SH-SY5Y (cell line): ENCODE data around the gene MST1.

ENCODE experiments used
- GATA2 ChIP-seq: IDR thresholded peaks from 2 replicates; pipeline ENCODE4 v1.6.1; 2011; ENCODE audit warnings: mild to moderate bottlenecking, low read depth, low read length
- GATA3 ChIP-seq: IDR thresholded peaks from 2 replicates; pipeline ENCODE4 v1.6.1; 2011; ENCODE audit warnings: low read depth, mild to moderate bottlenecking, low read length, moderate library complexity

DNA sequence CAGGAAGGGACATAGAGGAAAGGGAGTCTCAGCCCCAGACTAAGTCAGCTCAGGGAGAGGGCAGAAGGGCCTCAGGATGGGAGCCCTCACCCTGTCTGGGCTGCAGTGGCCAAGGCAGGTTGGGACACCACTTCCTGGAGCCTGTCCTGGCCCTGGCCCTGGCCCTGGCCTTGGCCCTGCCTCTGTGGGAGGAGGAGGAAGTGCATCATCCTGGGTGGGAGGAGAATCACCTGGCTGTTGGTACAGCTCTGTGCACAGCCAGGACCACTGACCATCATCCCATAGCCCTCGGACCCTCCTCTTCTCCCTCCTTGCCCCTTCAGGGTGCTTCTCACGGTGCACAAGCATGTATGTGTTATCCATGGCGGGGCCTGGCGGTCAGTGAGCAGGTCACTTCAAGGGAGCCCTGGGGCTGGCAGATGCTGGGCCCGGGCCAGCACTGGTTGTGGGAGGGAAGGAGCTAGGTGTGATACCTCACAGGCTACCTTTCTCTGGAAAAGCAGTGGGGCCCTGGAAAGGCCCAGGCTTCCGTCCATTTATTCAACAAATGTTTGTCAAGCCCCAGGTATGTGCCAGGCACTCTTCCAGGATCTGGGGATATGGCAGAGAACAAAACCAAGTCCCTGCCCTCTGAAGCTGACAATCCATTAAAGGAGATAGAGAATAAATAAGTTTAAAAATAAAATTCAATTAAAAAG, 23.3 kb downstream of the MST1 start:
- TF ChIP-seq GATA2 (no peak), GATA3 (no peak)
